Psoas muscle (tissue), 8 donors: ENCODE data around the gene BCAN. TPM values are rescaled to one million over a fixed set of nuclear protein-coding genes. Genes with fewer than 3 reads are reported as not detected.

ENCODE experiments used
- ATAC-seq, 4 donors: fragments of 200-7000 bp; cut with Tn5 transposase; one replicate each; pipeline ENCODE4 v1.9.1; 2020; ENCODE audit warnings: moderate library complexity in 3 of 4, mild to moderate bottlenecking in 2 of 4
- DNase-seq, 2 donors: peaks; one replicate each; pipeline ENCODE4 v3.0.0-alpha.2; 2020
- H3K27ac ChIP-seq: fragments of 200-600 bp; one replicate; pipeline ENCODE4 v1.8.0; 2022
- H3K27me3 ChIP-seq, 3 donors: fragments of 200-600 bp in 1 of 3; one replicate each; pipeline versions ENCODE4 v1.6.1 to v1.8.0; 2013 to 2022; ENCODE audit warnings: low read length in 2 of 3, mild to moderate bottlenecking in 2 of 3, moderate library complexity in 1 of 3; ENCODE audit not compliant: insufficient read depth in 3 of 3
- H3K36me3 ChIP-seq, 2 donors: fragments of 200-600 bp in 1 of 2; one replicate each; pipeline versions ENCODE4 v1.6.1 to v1.8.0; 2013 to 2022; ENCODE audit warnings: low read depth in 1 of 2, mild to moderate bottlenecking in 1 of 2, moderate library complexity in 1 of 2; ENCODE audit not compliant: insufficient read depth in 1 of 2
- H3K4me1 ChIP-seq: fragments of 200-600 bp; one replicate; pipeline ENCODE4 v1.8.0; 2022
- H3K4me3 ChIP-seq: fragments of 200-600 bp; one replicate; pipeline ENCODE4 v1.8.0; 2022; ENCODE audit warnings: mild to moderate bottlenecking
- H3K9me3 ChIP-seq: fragments of 200-600 bp; one replicate; pipeline ENCODE4 v1.8.0; 2022
- WGBS, 3 donors: extraction: QIAGEN DNeasy Blood & Tissue Kit; methylation state at CpG; one replicate each; pipeline versions ENCODE4 v1.1.6 to v1.1.7; 2013; 5-methylcytosine and 5-hydroxymethylcytosine counted together
- intact Hi-C, 2 donors: fragments of 100-400 bp; cut with DNase I; formaldehyde crosslinking; loops; one replicate each; pipeline versions ENCODE4 v1.11.0 to v1.14.2; 2022
- polyA plus RNA-seq, 3 donors: library from polyadenylated mRNA; stranded (reverse); fragments of 200-250 nt; gene quantifications; one replicate each; pipeline ENCODE4 v1.2.3, GENCODE V29; 2013
- total RNA-seq, 4 donors: library from RNA; stranded (reverse); fragmentation: NEBNext Ultra II Directional in 2 of 4; extraction: Animal tissue kit (Norgen Biotek cat#: 25700) in 2 of 4; gene quantifications; one replicate each; pipeline versions ENCODE4 v1.2.1 to v1.2.4, GENCODE V29; 2021 to 2023
- TF ChIP-seq, protein P1 (sequence below): fragments of 200-600 bp; IDR thresholded peaks from one replicate; pipeline ENCODE4 v1.8.0; 2022; ENCODE audit warnings: antibody characterized with exemption
- donor health status: healthy with polysubstance abuse.
- donor health status: DM: no; HTN: no; CAD: no; lungs with moderate emphysema.
- donor health status: Bipolar disorder and iron deficiency.
- donor health status: healthy.
- donor health status: DM: yes; HTN: yes; CAD: no.
- donor health status: DM: no; HTN: no; CAD: no.
- donor health status: DM: no; HTN: no; CAD: no.
- donor health status: DM: yes; HTN: yes; CAD: no.

Gene BCAN
- total and polyA plus RNA-seq, 7 donors: 0.06 to 0.36 (median 0.18) TPM; not detected in 3

DNA sequence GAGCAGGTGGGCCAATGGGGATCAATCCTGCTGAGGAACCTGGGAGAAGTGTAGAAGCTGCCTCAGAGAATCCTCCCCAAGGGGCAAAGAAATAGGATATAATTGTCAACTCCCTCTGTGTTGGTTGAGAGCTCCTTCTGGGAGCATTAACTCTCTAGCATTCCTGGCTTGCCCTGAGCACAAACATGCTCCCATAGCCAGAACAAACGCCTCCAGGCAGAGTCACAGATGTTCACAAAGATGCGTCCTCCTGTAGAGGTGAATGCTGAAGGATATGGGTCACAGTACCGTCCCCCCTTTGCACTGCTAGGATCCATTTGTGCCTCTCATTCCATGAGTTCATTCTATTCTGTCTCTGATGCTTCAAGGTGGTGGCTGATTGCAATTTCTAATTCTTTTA, 9.6 kb upstream of the BCAN start:
- no peak for DNase-seq
- TF ChIP-seq, protein P1, sequence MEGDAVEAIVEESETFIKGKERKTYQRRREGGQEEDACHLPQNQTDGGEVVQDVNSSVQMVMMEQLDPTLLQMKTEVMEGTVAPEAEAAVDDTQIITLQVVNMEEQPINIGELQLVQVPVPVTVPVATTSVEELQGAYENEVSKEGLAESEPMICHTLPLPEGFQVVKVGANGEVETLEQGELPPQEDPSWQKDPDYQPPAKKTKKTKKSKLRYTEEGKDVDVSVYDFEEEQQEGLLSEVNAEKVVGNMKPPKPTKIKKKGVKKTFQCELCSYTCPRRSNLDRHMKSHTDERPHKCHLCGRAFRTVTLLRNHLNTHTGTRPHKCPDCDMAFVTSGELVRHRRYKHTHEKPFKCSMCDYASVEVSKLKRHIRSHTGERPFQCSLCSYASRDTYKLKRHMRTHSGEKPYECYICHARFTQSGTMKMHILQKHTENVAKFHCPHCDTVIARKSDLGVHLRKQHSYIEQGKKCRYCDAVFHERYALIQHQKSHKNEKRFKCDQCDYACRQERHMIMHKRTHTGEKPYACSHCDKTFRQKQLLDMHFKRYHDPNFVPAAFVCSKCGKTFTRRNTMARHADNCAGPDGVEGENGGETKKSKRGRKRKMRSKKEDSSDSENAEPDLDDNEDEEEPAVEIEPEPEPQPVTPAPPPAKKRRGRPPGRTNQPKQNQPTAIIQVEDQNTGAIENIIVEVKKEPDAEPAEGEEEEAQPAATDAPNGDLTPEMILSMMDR: no peak

DNA sequence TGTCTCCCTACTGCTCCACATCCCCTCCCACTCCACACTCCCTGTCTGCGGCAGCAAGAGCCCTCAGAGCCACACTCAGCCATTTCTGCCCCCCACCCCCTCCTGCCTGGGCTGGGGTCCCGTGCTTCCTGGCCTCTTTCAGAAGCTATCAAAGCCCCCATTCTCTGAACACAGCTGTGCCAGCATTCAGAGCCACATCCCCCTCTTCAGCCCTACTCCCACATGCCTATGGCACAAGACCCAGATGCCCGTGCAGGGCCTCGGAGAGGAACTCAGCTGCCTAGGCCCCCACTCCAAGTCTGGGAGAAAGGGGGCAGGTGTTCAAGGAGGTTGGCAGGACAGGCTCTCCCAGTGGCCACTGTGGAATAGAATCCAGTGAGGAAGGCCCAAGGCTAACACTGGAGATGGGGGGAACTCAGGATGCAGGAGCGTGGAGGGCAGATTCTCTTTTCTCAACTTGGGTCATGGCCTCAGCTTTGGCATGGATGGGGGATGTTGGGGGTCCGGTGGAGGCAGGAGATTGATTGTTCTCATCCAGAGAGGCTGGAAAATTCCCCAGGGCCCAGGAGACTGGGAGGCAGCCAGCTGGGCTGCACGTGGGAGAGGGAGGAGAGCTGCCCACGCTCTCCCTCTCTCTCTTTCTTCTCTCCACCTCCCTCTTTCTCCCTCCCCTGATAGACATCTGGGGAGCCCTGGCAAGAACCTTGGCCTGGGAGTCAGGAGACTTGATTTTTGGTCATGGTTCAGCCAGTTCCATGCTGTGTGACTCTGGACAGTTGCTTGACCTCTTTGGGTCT, 3.5 kb upstream of the BCAN start:
- Histone ChIP-seq H3K9me3 (no peaks in the 10 kb centered on the region), H3K27me3 (peaks cover 0 to 18% (median 6%) of the 10 kb centered on the region in 3 donors), H3K27ac (no peak overlapping the region), H3K36me3 (no peaks in the 10 kb centered on the region), H3K4me1 (peaks cover 33% of the 10 kb centered on the region), H3K4me3 (no peak overlapping the region)
- DNase-seq (no peak), ATAC-seq (no peak)
- WGBS, 3 donors: 62 to 66% (median 65%) methylated on average over 6 to 8 of the region's 8 CpGs
- intact Hi-C loops: no loop called here
- TF ChIP-seq, protein P1: no peak

More for the DNA sequence above, 9.6 kb upstream of the BCAN start:
- 60 to 67% (median 65%) methylated on average over 3 of the region's 3 CpGs for WGBS, 3 donors
- peaks cover 0 to 15% (median 0%) of the 10 kb centered on the region in 3 donors for H3K27me3 ChIP-seq
- no peak overlapping the region for H3K4me3 ChIP-seq
- H3K36me3 ChIP-seq: no peaks in the 10 kb centered on the region
- intact Hi-C loops: no loop called here
- H3K4me1 ChIP-seq: no peaks in the 10 kb centered on the region
- H3K9me3 ChIP-seq: no peaks in the 10 kb centered on the region
- no peak overlapping the region for H3K27ac ChIP-seq
- ATAC-seq: no peak

DNA sequence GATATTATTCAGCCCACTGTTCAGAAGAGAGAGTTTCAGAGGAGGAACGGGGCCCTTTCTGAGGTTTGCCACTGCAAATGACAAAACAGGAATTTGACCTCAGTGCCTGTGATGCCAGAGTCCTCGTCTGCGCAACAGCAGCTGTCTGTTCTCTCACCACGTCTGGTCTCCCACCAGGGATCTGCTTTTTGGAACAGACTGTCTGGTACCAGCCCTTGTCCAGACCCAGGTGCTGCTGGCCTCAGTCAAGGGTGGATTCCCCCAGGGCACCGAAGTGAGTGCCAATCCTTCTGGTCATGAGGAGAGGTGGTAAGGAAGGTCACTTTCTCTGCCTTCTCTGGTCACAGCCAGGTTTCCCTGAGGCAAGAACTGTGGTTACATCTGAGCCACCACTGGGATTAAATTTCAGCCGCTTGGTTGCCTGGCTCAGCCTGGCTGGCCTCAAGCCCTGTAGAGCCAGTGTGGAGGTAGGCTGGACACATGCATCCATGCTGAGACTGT, 2.3 kb upstream of the BCAN start:
- no peak for DNase-seq
- intact Hi-C loops: no loop called here
- H3K9me3 ChIP-seq: no peaks in the 10 kb centered on the region
- peak; percentile 84 to 94 (median 89) for ATAC-seq
- peak overlapping the region; percentile 64 for H3K27ac ChIP-seq
- no peak overlapping the region for H3K4me3 ChIP-seq
- no peaks in the 10 kb centered on the region for H3K36me3 ChIP-seq
- H3K27me3 ChIP-seq: peaks cover 0 to 29% (median 10%) of the 10 kb centered on the region in 3 donors
- peaks cover 33% of the 10 kb centered on the region for H3K4me1 ChIP-seq
- TF ChIP-seq, protein P1: no peak
- WGBS, 3 donors: 9 to 20% (median 13%) methylated on average over 6 of the region's 6 CpGs

DNA sequence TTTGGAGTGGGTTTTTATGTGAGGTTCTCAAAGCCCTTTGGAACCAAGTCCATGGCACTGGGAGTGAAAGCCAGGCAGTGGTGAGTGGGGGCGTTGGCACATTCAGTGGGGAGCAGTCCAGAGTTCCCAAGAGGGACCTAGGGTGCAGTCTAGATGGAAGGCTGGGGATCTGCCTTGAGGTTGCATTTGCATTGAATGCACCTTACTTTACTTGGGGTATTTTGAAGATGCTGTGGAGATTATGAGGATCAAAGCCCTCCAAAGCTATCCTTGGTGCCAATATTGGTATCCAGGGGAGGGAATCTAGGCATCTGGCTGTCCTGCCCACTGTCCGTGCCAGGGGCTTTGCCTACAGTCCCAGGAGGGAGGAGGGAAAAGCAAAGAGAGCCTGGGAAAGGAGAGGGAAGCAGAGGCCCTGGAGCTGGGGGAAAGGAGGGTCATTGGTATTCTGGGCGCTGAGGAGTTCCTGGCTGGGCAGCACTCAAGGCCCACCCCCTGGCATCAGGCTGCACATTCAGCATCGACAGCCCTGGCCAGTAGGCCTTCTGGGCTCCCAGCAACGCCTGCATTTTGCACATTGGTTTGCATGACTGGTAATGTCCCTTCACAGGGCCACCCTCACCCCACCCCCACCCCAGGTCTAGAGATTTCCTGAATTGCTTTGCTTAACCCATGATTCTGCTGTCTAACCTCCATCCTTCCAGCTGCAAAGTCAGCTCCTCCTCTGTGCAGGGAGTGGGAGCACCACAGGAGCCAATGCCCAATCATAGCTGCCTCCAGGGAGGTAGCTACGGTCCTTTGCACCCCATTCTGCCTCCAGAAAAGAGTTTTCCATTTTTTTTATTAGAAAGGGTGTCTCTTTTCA, 843 bp upstream of the BCAN start:
- intact Hi-C loops: no loop called here
- TF ChIP-seq, protein P1: no peak

More for the DNA sequence above, 843 bp upstream of the BCAN start:
- Histone ChIP-seq H3K36me3 (no peaks in the 10 kb centered on the region), H3K27me3 (peaks cover 0 to 43% (median 10%) of the 10 kb centered on the region in 3 donors), H3K9me3 (no peaks in the 10 kb centered on the region), H3K27ac (no peak overlapping the region), H3K4me3 (peak overlapping the region; percentile 62), H3K4me1 (peaks cover 33% of the 10 kb centered on the region)
- 33 to 55% (median 47%) methylated on average over 6 of the region's 6 CpGs for WGBS, 3 donors
- DNase-seq (no peak), ATAC-seq (no peak)
